Measurements from ENCODE around the gene CTNNA1.

GRCh38 chr5:138793575-138793974 lies 40.4 kb downstream of the CTNNA1 start:
- TF ChIP-seq, protein P1, sequence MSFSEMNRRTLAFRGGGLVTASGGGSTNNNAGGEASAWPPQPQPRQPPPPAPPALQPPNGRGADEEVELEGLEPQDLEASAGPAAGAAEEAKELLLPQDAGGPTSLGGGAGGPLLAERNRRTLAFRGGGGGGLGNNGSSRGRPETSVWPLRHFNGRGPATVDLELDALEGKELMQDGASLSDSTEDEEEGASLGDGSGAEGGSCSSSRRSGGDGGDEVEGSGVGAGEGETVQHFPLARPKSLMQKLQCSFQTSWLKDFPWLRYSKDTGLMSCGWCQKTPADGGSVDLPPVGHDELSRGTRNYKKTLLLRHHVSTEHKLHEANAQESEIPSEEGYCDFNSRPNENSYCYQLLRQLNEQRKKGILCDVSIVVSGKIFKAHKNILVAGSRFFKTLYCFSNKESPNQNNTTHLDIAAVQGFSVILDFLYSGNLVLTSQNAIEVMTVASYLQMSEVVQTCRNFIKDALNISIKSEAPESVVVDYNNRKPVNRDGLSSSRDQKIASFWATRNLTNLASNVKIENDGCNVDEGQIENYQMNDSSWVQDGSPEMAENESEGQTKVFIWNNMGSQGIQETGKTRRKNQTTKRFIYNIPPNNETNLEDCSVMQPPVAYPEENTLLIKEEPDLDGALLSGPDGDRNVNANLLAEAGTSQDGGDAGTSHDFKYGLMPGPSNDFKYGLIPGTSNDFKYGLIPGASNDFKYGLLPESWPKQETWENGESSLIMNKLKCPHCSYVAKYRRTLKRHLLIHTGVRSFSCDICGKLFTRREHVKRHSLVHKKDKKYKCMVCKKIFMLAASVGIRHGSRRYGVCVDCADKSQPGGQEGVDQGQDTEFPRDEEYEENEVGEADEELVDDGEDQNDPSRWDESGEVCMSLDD (tag by site-specific recombination; IDR thresholded peaks at IDR 0.05), result no peak
- TF ChIP-seq ZNF24 (tag by site-specific recombination; IDR thresholded peaks at IDR 0.05) (no peak), KLF1 (tag by site-specific recombination; IDR thresholded peaks at IDR 0.05) (no peak), HOXC10 (CRISPR knock-in tag; IDR thresholded peaks at IDR 0.05) (no peak), GLI2 (tag by site-specific recombination; IDR thresholded peaks at IDR 0.05; ENCODE audit: borderline replicate concordance, low read depth) (no peak), ZNF157 (tag by site-specific recombination; IDR thresholded peaks at IDR 0.05) (no peak)
- TF ChIP-seq, protein P2, sequence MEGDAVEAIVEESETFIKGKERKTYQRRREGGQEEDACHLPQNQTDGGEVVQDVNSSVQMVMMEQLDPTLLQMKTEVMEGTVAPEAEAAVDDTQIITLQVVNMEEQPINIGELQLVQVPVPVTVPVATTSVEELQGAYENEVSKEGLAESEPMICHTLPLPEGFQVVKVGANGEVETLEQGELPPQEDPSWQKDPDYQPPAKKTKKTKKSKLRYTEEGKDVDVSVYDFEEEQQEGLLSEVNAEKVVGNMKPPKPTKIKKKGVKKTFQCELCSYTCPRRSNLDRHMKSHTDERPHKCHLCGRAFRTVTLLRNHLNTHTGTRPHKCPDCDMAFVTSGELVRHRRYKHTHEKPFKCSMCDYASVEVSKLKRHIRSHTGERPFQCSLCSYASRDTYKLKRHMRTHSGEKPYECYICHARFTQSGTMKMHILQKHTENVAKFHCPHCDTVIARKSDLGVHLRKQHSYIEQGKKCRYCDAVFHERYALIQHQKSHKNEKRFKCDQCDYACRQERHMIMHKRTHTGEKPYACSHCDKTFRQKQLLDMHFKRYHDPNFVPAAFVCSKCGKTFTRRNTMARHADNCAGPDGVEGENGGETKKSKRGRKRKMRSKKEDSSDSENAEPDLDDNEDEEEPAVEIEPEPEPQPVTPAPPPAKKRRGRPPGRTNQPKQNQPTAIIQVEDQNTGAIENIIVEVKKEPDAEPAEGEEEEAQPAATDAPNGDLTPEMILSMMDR (tag by site-specific recombination; IDR thresholded peaks at IDR 0.05), result no peak

Data from HEK293 (cell line).